Natural killer cell (primary cell): ENCODE results near the gene SLCO3A1. TPM values are rescaled to one million over a fixed set of nuclear protein-coding genes. Genes with fewer than 3 reads are reported as not detected.

Experiments
- ATAC-seq, 3 donors: fragments of 150-1000 bp in 2 of 3; fragments of 200-7000 bp in 1 of 3; cut with Tn5 transposase; 1 replicate in 1 of 3; 2 replicates in 2 of 3; pipeline ENCODE4 v1.10.0; 2021; ENCODE audit warnings: mild to moderate bottlenecking in 2 of 3, moderate library complexity in 2 of 3
- DNase-seq, 2 donors: peaks; one replicate each; pipeline versions ENCODE4 v3.0.0 to v3.0.0-alpha.2; 2013 to 2021; ENCODE audit warnings: mixed read lengths in 1 of 2
- H3K27ac ChIP-seq: one replicate; pipeline ENCODE4 v1.5.1; 2013; ENCODE audit warnings: mild to moderate bottlenecking, low read length
- H3K27me3 ChIP-seq: one replicate; pipeline ENCODE4 v1.6.1; 2013; ENCODE audit warnings: low read length; ENCODE audit not compliant: control insufficient read depth, insufficient read depth
- H3K36me3 ChIP-seq: one replicate; pipeline ENCODE4 v1.6.1; 2013; ENCODE audit warnings: low read length; ENCODE audit not compliant: control insufficient read depth, insufficient read depth
- H3K4me1 ChIP-seq: one replicate; pipeline ENCODE4 v1.6.1; 2013; ENCODE audit warnings: low read length; ENCODE audit not compliant: control insufficient read depth, insufficient read depth
- H3K4me3 ChIP-seq: one replicate; pipeline ENCODE4 v1.5.1; 2013; ENCODE audit warnings: low read length
- H3K9me3 ChIP-seq: one replicate; pipeline ENCODE4 v1.6.1; 2013; ENCODE audit warnings: low read length; ENCODE audit not compliant: control insufficient read depth, insufficient read depth
- H3K27ac Mint-ChIP-seq, 2 donors: one replicate each; pipeline ENCODE4 v1.8.0; 2022; ENCODE audit warnings: mild to moderate bottlenecking in 2 of 2, mixed read lengths in 2 of 2, moderate library complexity in 1 of 2
- H3K27me3 Mint-ChIP-seq, 2 donors: one replicate each; pipeline ENCODE4 v1.8.0; 2022; ENCODE audit warnings: low read depth in 2 of 2, mixed read lengths in 2 of 2
- H3K36me3 Mint-ChIP-seq: one replicate; pipeline ENCODE4 v1.8.0; 2022; ENCODE audit warnings: mixed read lengths
- H3K4me1 Mint-ChIP-seq, 2 donors: one replicate each; pipeline ENCODE4 v1.8.0; 2022; ENCODE audit warnings: mixed read lengths in 2 of 2
- H3K4me3 Mint-ChIP-seq: one replicate; pipeline ENCODE4 v1.8.0; 2022; ENCODE audit warnings: mild to moderate bottlenecking, moderate library complexity, mixed read lengths
- H3K9me3 Mint-ChIP-seq, 2 donors: one replicate each; pipeline ENCODE4 v1.8.0; 2022; ENCODE audit warnings: mixed read lengths in 2 of 2
- WGBS: methylation state at CpG from one replicate; pipeline ENCODE4 v1.1.7; 2013; ENCODE audit warnings: missing lambda C conversion rate; ENCODE audit not compliant: insufficient coverage; 5-methylcytosine and 5-hydroxymethylcytosine counted together
- intact Hi-C: fragments of 100-400 bp; cut with micrococcal nuclease; formaldehyde crosslinking; loops from one replicate; pipeline ENCODE4 v1.14.2; 2022
- total RNA-seq, 4 donors: library from RNA; stranded (reverse); fragments of 120-200 nt in 1 of 4; gene quantifications; one replicate each; pipeline versions ENCODE4 v1.2.3 to v1.2.4, GENCODE V29; 2013 to 2022
- TF ChIP-seq, protein P1 (sequence below): fragments of 200-600 bp; IDR thresholded peaks from one replicate; pipeline ENCODE4 v1.8.0; 2022; ENCODE audit warnings: antibody characterized with exemption

SLCO3A1 gene
- total RNA-seq, 3 donors from 2014 or later (not counting 1 experiment from before 2014, with no cell fraction given), result 48.5 to 73.5 (median 68.8) TPM

- Histone ChIP-seq H3K27me3 (no peaks in the 10 kb centered on the region), H3K9me3 (no peaks in the 10 kb centered on the region), H3K27ac (no peak overlapping the region), H3K4me1 (no peaks in the 10 kb centered on the region), H3K4me3 (no peak overlapping the region), H3K36me3 (peaks cover 12% of the 10 kb centered on the region)
- WGBS, result 69% methylated on average over 6 of the region's 6 CpGs
- ATAC-seq (peak in 2 of 3 donors; percentile 37 to 70), DNase-seq (peak in 1 of 2 donors; percentile 30)
- H3K27me3 Mint-ChIP-seq, result no peaks in the 10 kb centered on the region
- H3K4me1 Mint-ChIP-seq, result peaks cover 12 to 23% of the 10 kb centered on the region in 2 donors
- no peak overlapping the region for H3K4me3 Mint-ChIP-seq
- no peaks in the 10 kb centered on the region for H3K9me3 Mint-ChIP-seq
- intact Hi-C loops, result no loop called here
- H3K27ac Mint-ChIP-seq, result peak overlapping the region; percentile 42 to 45
- TF ChIP-seq, protein P1, sequence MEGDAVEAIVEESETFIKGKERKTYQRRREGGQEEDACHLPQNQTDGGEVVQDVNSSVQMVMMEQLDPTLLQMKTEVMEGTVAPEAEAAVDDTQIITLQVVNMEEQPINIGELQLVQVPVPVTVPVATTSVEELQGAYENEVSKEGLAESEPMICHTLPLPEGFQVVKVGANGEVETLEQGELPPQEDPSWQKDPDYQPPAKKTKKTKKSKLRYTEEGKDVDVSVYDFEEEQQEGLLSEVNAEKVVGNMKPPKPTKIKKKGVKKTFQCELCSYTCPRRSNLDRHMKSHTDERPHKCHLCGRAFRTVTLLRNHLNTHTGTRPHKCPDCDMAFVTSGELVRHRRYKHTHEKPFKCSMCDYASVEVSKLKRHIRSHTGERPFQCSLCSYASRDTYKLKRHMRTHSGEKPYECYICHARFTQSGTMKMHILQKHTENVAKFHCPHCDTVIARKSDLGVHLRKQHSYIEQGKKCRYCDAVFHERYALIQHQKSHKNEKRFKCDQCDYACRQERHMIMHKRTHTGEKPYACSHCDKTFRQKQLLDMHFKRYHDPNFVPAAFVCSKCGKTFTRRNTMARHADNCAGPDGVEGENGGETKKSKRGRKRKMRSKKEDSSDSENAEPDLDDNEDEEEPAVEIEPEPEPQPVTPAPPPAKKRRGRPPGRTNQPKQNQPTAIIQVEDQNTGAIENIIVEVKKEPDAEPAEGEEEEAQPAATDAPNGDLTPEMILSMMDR, result no peak
- H3K36me3 Mint-ChIP-seq, result peaks cover 11% of the 10 kb centered on the region
Measured at GRCh38 chr15:92158426-92158825, 304.9 kb downstream of the SLCO3A1 start.

DNA sequence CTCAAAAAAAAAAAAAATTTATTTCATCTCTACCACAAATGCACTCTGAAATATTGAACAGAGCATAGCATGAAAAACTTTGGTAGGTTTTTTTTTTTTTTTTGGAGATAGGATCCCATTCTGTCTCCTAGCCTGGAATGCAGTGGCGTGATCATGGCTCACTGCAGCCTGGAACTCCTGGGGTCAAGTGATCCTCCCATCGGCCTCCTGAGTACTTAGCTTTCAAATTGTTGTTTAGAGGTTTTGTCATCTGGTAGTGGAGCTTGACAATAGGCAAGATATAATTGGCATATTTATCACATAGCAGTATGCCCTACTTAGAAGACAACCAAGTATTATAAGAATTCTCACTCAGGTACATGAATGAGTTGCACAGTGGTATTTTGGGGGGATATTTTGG lies 306.0 kb downstream of the SLCO3A1 start:
- no peaks in the 10 kb centered on the region for H3K27me3 ChIP-seq
- TF ChIP-seq, protein P1, result no peak
- Mint-ChIP-seq H3K9me3 (no peaks in the 10 kb centered on the region), H3K27me3 (no peaks in the 10 kb centered on the region), H3K27ac (no peak overlapping the region), H3K4me1 (peaks cover 12 to 19% of the 10 kb centered on the region in 2 donors), H3K36me3 (peaks cover 6% of the 10 kb centered on the region), H3K4me3 (no peak overlapping the region)
- H3K36me3 ChIP-seq, result peaks cover 20% of the 10 kb centered on the region
- H3K27ac ChIP-seq, result no peak overlapping the region
- no peaks in the 10 kb centered on the region for H3K4me1 ChIP-seq
- intact Hi-C loops, result no loop called here
- no peaks in the 10 kb centered on the region for H3K9me3 ChIP-seq
- DNase-seq, result no peak
- WGBS, result 100% methylated on average over 2 of the region's 2 CpGs
- H3K4me3 ChIP-seq, result no peak overlapping the region
- no peak for ATAC-seq

- Mint-ChIP-seq H3K27me3 (no peaks in the 10 kb centered on the region), H3K27ac (no peak overlapping the region), H3K4me1 (peaks cover 12 to 18% of the 10 kb centered on the region in 2 donors), H3K4me3 (no peak overlapping the region), H3K9me3 (no peaks in the 10 kb centered on the region), H3K36me3 (peaks cover 12% of the 10 kb centered on the region)
- intact Hi-C loops, result no loop called here
- Histone ChIP-seq H3K9me3 (no peaks in the 10 kb centered on the region), H3K4me3 (no peak overlapping the region), H3K4me1 (no peaks in the 10 kb centered on the region), H3K27me3 (no peaks in the 10 kb centered on the region), H3K27ac (no peak overlapping the region), H3K36me3 (peaks cover 23% of the 10 kb centered on the region)
- TF ChIP-seq, protein P1, result no peak
- ATAC-seq (no peak), DNase-seq (no peak)
- WGBS, result 95% methylated on average over 15 of the region's 15 CpGs
Measured at GRCh38 chr15:92159906-92160841, 306.7 kb downstream of the SLCO3A1 start.
